ENCODE results near the gene LAYN. TPM values are rescaled to one million over a fixed set of nuclear protein-coding genes. Genes with fewer than 3 reads are reported as not detected.
A peak's percentile ranks its signal among the peaks of the same experiment; 100 is the strongest.

The LAYN gene
- total and polyA plus RNA-seq, 2 of the 13 experiments (the other 11 are each of a cell fraction or from before 2014, with no cell fraction given), result 0.17 TPM; not detected in 1

DNA sequence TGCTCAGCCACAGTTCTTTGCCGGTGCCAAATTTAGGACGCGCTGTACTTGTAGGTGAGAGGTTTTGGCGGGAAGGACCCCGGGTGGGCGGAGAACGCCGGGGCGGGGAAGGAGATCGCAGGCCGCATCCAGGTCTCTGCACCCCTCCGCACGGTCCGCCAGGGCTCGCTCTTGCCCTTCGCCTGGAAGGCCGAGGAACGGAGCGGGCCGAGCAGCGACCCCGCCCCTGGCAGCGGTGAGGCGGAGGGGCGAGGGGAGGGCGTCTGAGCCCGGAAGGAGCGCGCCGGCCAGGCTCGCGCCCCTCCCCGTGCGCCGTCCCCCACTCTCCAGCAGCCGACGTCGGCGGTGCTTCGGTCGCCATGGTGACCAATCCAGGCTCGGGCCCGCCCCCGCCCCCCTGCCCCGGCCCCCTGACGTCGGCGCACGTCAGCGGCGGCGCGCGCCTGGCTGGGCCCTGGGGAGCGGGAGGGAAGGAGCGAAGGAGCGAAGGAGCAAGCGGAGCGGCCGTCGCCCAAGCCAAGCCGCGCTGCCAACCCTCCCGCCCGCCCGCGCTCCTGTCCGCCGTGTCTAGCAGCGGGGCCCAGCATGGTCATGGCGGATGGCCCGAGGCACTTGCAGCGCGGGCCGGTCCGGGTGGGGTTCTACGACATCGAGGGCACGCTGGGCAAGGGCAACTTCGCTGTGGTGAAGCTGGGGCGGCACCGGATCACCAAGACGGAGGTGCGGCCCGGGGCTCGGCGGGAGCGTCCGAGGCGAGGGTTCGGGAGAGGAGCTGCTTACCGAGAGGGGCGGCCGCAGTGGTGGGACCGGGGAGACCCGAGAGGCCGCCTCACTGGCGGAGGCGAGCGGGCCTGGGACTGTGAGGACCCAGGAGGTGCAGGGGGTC lies 61.7 kb downstream of the LAYN start, which contains the start of gene SIK2 (continued):
- no peak for TF ChIP-seq ZNF407 (CRISPR knock-in tag; IDR thresholded peaks at IDR 0.05; ENCODE audit: not compliant biosample characterization)
- TF ChIP-seq RFX3 (CRISPR knock-in tag; IDR thresholded peaks at IDR 0.05), result peak; percentile 64
- TF ChIP-seq SATB2 (CRISPR knock-in tag; IDR thresholded peaks at IDR 0.05), result no peak
- TF ChIP-seq CCDC6 (CRISPR knock-in tag; IDR thresholded peaks at IDR 0.05), result peak; percentile 88; the same call in 1 of the 2 replicates
- TF ChIP-seq ZNF615 (CRISPR knock-in tag; IDR thresholded peaks at IDR 0.05; ENCODE audit: borderline replicate concordance), result 0 out of 2 replicates have a peak, but pooled peaks have one; percentile 43
- no peak for TF ChIP-seq PAX8 (CRISPR knock-in tag; IDR thresholded peaks at IDR 0.05; ENCODE audit: borderline replicate concordance)
- TF ChIP-seq RCOR2 (CRISPR knock-in tag; IDR thresholded peaks at IDR 0.05), result no peak
- TF ChIP-seq PCBP2 (optimal IDR thresholded peaks at IDR 0.05; ENCODE audit: low read depth, low read length, poor library complexity, severe bottlenecking), result no peak
- no peak for TF ChIP-seq MYNN (CRISPR knock-in tag; IDR thresholded peaks at IDR 0.05; ENCODE audit: low read depth)
- no peak for TF ChIP-seq DPF2 (CRISPR knock-in tag; IDR thresholded peaks at IDR 0.05; ENCODE audit: borderline replicate concordance, low read depth)
- TF ChIP-seq MED13 (CRISPR knock-in tag; IDR thresholded peaks at IDR 0.05), result peak; percentile 76
- TF ChIP-seq TCF7L2 (IDR thresholded peaks at IDR 0.05; ENCODE audit: low read depth, low read length), result no peak
- TF ChIP-seq HNF1A (IDR thresholded peaks at IDR 0.05; ENCODE audit: low read depth), result no peak
- peak; percentile 72; the same call in 1 of the 2 replicates for TF ChIP-seq HNF1A (CRISPR knock-in tag; IDR thresholded peaks at IDR 0.05; ENCODE audit: borderline replicate concordance)
- TF ChIP-seq MIER3 (CRISPR knock-in tag; IDR thresholded peaks at IDR 0.05; ENCODE audit: borderline replicate concordance), result peak; percentile 50; the same call in 1 of the 2 replicates
- no peak for TF ChIP-seq CBX1 (IDR thresholded peaks at IDR 0.05; ENCODE audit: low read depth)
- no peak for TF ChIP-seq GTF3A (CRISPR knock-in tag; conservative IDR thresholded peaks at IDR 0.05)
